Adrenal gland (tissue), 12 donors: ENCODE measurements around the gene PITX1. TPM values are rescaled to one million over a fixed set of nuclear protein-coding genes. Genes with fewer than 3 reads are reported as not detected.

Experiments used
- DNase-seq, 7 donors: peaks; one replicate each; pipeline ENCODE4 v3.0.0-alpha.2; 2019 to 2020
- H3K27ac ChIP-seq, 5 donors: fragments of 200-600 bp; sonication (generic) in 4 of 5; 1 replicate in 3 of 5; 2 replicates in 2 of 5; pipeline versions ENCODE4 v1.5.1 to v1.8.0; 2016 to 2020; ENCODE audit warnings: mild to moderate bottlenecking in 1 of 5
- H3K27me3 ChIP-seq: fragments of 200-600 bp; 2 replicates; pipeline ENCODE4 v1.8.0; 2021
- H3K36me3 ChIP-seq, 2 donors: fragments of 200-600 bp; replicated peaks in 1 of 2; 1 replicate in 1 of 2; 2 replicates in 1 of 2; pipeline versions ENCODE4 v1.5.1 to v1.8.0; 2018 to 2022
- H3K4me1 ChIP-seq, 2 donors: fragments of 200-600 bp; replicated peaks in 1 of 2; 1 replicate in 1 of 2; 2 replicates in 1 of 2; pipeline versions ENCODE4 v1.5.1 to v1.8.0; 2018 to 2021
- H3K4me3 ChIP-seq, 4 donors: fragments of 200-600 bp; sonication (generic) in 3 of 4; one replicate each; pipeline ENCODE4 v1.5.1; 2016 to 2018
- H3K9me3 ChIP-seq, 3 donors: fragments of 200-600 bp; sonication (generic) in 1 of 3; replicated peaks in 1 of 3; 1 replicate in 2 of 3; 2 replicates in 1 of 3; pipeline versions ENCODE4 v1.5.1 to v1.8.0; 2016 to 2021
- POLR2A ChIP-seq, 2 donors: fragments of 450-650 bp; IDR thresholded peaks; one replicate each; pipeline ENCODE4 v1.6.1; 2017; ENCODE audit warnings: antibody characterized with exemption in 2 of 2, mild to moderate bottlenecking in 2 of 2, moderate library complexity in 1 of 2
- WGBS, 4 donors: extraction: QIAGEN DNeasy Blood & Tissue Kit in 2 of 4; methylation state at CpG; one replicate each; pipeline versions ENCODE4 v1.1.5 to v1.1.7; 2013 to 2017; 5-methylcytosine and 5-hydroxymethylcytosine counted together
- intact Hi-C, 2 donors: fragments of 100-400 bp; cut with DNase I; formaldehyde crosslinking; loops; one replicate each; pipeline versions ENCODE4 v1.14.1 to v1.15.0; 2022 to 2023
- polyA plus RNA-seq, 3 donors: library from polyadenylated mRNA; stranded (reverse); fragments of 200-250 nt in 2 of 3; fragments of 350-450 nt in 1 of 3; fragmentation: Illumina TruSeq in 1 of 3; extraction: RNeasy Lipid Tissue Mini Kit (QIAGEN cat#74804) in 1 of 3; gene quantifications; one replicate each; pipeline ENCODE4 v1.2.3, GENCODE V29; 2013 to 2014
- total RNA-seq, 9 donors: library from RNA; depleted of rRNA in 4 of 9; stranded (reverse); fragments of >200 nt in 4 of 9; fragments of 120-200 nt in 1 of 9; fragmentation: NEBNext Ultra II Directional in 1 of 9; extraction: Animal tissue kit (Norgen Biotek cat#: 25700) in 1 of 9; gene quantifications; one replicate each; pipeline versions ENCODE4 v1.1.0 to v1.2.4, GENCODE V29; 2013 to 2023
- TF ChIP-seq, protein P1 (sequence below), 6 experiments: fragments of 450-650 bp in 4 of 6; fragments of 200-600 bp in 2 of 6; sonication (generic) in 1 of 6; IDR thresholded peaks; 1 replicate in 5 of 6; 2 replicates in 1 of 6; pipeline versions ENCODE4 v1.5.1 to v1.8.0; 2016 to 2021; ENCODE audit warnings: antibody characterized with exemption in 6 of 6, mild to moderate bottlenecking in 2 of 6, moderate library complexity in 1 of 6
- donor health status: healthy with polysubstance abuse.
- donor health status: Bipolar disorder and iron deficiency.
- donor health status: DM: yes; HTN: yes; CAD: no.
- donor health status: DM: no; HTN: no; CAD: no.
- donor health status: DM: no; HTN: no; CAD: no.
- donor health status: DM: yes; HTN: yes; CAD: no.

PITX1 gene
- total and polyA plus RNA-seq, 12 donors = 0.18 to 6.7 (median 0.71) TPM

DNA sequence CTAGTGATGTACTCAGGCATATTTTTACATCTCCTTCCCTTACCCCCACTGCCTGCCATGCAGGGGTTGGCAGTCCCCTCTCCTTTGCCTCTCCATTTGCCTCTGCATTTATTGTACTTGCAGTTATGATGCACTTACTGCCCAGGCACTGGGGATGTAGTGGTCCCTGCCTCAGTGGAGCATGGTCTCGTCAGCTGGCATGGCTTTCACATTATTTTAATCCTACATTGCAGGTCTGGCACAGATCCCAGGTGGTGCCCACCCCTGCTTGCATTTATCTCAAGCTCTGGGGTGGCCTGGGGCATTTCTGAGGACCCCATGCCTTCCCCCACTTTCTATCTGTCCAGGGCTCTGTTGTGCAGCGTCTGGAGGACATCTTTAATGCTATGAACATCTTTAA, 23.2 kb upstream of the PITX1 start:
- intact Hi-C loops = no loop called here
- H3K27ac ChIP-seq = no peak overlapping the region
- DNase-seq = no peak
- TF ChIP-seq, protein P1, sequence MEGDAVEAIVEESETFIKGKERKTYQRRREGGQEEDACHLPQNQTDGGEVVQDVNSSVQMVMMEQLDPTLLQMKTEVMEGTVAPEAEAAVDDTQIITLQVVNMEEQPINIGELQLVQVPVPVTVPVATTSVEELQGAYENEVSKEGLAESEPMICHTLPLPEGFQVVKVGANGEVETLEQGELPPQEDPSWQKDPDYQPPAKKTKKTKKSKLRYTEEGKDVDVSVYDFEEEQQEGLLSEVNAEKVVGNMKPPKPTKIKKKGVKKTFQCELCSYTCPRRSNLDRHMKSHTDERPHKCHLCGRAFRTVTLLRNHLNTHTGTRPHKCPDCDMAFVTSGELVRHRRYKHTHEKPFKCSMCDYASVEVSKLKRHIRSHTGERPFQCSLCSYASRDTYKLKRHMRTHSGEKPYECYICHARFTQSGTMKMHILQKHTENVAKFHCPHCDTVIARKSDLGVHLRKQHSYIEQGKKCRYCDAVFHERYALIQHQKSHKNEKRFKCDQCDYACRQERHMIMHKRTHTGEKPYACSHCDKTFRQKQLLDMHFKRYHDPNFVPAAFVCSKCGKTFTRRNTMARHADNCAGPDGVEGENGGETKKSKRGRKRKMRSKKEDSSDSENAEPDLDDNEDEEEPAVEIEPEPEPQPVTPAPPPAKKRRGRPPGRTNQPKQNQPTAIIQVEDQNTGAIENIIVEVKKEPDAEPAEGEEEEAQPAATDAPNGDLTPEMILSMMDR (IDR thresholded peaks at IDR 0.05) = no peak
- TF ChIP-seq POLR2A (IDR thresholded peaks at IDR 0.05) = no peak
- H3K27me3 ChIP-seq = no peaks in the 10 kb centered on the region
- WGBS, 4 donors = 39 to 75% (median 62%) methylated on average over 2 of the region's 2 CpGs
- no peaks in the 10 kb centered on the region for H3K9me3 ChIP-seq
- H3K4me3 ChIP-seq = no peak overlapping the region
- no peaks in the 10 kb centered on the region for H3K4me1 ChIP-seq
- H3K36me3 ChIP-seq = no peaks in the 10 kb centered on the region

DNA sequence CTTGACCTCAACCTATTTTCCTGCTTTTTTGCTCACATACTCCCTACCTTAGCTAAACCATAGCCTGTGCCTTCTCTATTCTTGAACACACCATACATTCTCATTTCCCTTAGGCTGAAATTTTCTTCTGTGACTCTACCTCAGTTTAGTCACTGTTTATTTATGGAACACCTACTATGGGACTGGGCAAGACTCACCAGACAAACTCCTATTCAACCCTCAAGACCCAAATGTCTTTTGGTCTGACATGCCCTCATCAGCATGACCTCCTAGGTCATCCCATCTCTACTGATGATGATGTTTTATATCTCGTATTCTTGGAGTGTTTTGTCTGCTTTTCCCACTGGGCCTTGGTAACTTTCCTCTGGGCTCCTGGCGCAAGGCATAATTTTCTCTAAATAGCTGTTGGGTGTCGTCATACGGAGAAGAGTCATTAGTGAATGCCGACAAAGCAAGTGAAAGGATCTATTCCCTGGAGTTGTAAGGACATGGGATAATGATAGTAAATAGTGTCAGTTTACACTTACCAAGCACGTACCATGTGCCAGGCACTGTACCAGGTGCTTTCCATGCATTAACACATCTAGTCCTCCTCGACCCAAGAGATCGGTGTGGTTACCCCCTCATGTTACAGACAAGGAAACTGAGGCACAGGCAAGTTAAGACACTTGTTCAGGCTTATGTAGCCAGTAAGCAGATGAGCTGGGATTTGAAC, 22.4 kb upstream of the PITX1 start:
- H3K36me3 ChIP-seq = no peaks in the 10 kb centered on the region
- no peaks in the 10 kb centered on the region for H3K4me1 ChIP-seq
- no peak overlapping the region for H3K4me3 ChIP-seq
- H3K27me3 ChIP-seq = peaks cover under 1% of the 10 kb centered on the region
- WGBS, 4 donors = 75 to 83% (median 78%) methylated on average over 8 of the region's 8 CpGs
- DNase-seq = no peak
- no peak overlapping the region for H3K27ac ChIP-seq
- H3K9me3 ChIP-seq = no peaks in the 10 kb centered on the region
- no peak for TF ChIP-seq POLR2A (IDR thresholded peaks at IDR 0.05)
- TF ChIP-seq, protein P1 (IDR thresholded peaks at IDR 0.05) = no peak
- intact Hi-C loops = no loop called here

DNA sequence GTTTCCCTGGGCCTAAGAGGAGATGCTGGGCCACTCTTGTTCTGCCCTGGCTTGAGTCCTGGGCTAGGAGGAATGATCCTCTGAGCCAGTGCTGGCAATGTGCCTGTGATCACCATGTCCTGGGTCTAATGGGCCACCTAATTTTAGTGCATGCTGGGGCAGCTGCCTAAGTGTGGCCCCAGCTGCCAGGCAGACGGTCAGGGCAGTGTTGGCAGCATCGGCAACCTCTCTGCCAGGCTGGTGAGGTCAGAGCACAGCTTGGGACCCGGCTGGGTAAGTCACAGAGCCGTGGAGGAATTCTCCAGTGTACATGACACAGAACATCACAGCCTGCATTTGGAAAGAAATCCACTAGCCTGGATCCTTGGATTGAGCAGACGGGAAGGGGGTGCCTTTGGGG, 21.4 kb upstream of the PITX1 start:
- Histone ChIP-seq H3K36me3 (no peaks in the 10 kb centered on the region), H3K27ac (no peak overlapping the region), H3K27me3 (peaks cover 11% of the 10 kb centered on the region), H3K4me3 (no peak overlapping the region), H3K9me3 (no peaks in the 10 kb centered on the region), H3K4me1 (no peaks in the 10 kb centered on the region)
- intact Hi-C loops = no loop called here
- WGBS, 4 donors = 33 to 81% (median 71%) methylated on average over 3 to 5 of the region's 5 CpGs
- no peak for DNase-seq
- TF ChIP-seq, protein P1 (IDR thresholded peaks at IDR 0.05) = no peak
- TF ChIP-seq POLR2A (IDR thresholded peaks at IDR 0.05) = no peak

DNA sequence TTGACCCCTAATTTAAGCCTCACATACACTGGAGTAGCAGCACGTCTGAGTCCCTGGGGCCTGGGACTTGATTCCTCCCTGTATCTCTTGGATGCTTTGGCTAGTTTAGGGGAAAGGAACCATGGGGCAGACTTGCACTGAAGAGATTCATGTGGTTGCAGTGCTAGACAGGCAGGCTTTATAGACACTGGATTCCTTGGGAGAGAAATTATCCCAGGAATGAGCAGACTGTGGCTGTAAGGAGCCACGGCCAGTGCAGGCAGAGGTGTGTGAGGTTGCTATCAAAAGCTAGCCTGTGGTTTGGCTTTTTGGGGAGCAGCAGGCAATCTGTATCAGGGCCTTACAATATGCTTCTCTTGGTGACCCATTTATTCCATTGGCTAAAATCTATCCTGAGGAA, 20.5 kb upstream of the PITX1 start:
- TF ChIP-seq, protein P1 (IDR thresholded peaks at IDR 0.05) = no peak
- TF ChIP-seq POLR2A (IDR thresholded peaks at IDR 0.05) = no peak
- H3K9me3 ChIP-seq = no peaks in the 10 kb centered on the region
- H3K4me3 ChIP-seq = no peak overlapping the region
- H3K36me3 ChIP-seq = no peaks in the 10 kb centered on the region
- intact Hi-C loops = no loop called here
- H3K27me3 ChIP-seq = peaks cover 19% of the 10 kb centered on the region
- no peak overlapping the region for H3K27ac ChIP-seq
- H3K4me1 ChIP-seq = no peaks in the 10 kb centered on the region
- 71 to 80% (median 74%) methylated on average over 2 of the region's 2 CpGs for whole genome bisulfite sequencing, 4 donors
- DNase-seq = no peak
